HG02571 (cell line): ENCODE data around the gene RHBDL1.
"Not testable (repeated sequence)": the region's sequence is repeated elsewhere in the genome, so short reads cannot be mapped to it uniquely, and the experiment has no call there.

Experiments used
- ATAC-seq: cut with Tn5 transposase; IDR thresholded peaks from one replicate; pipeline ENCODE4 v1.9.1; 2021; ENCODE audit warnings: mild to moderate bottlenecking, moderate library complexity; ENCODE audit not compliant: unreplicated experiment

The RHBDL1 gene

DNA sequence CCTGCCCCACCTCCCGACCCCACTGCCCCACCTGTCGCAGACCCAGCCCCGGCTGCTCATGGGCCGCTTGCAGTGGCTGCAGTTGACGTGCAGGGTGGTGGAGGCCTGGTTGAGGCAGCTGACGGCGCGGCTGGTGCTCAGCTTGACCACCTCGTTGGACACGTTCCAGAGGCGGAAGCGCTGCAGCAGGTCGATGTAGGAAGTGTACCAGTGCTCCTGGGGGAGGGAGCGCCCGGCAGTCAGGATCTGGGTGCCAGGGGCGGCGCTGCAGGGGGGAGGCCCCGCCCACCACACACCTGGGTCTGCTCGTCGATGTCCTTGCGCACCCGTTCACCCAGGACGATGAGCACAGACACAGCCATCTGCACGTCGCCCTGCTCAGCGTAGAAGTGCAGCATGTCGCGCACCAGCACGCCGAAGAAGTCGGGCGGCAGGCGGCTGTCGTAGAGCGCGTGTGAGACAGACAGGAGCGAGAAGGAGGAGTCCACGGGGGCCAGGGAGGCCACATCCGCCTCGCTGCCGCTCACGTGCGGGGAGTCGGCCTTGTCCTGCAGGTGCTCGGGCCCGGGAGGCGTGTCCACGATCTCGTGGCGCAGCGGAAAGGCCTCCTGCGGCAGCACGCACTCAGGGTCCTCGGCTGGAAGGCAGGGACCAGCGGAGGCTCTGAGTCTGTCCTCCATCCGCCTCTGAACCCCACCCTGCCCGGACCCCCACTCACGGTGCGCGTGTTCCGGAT is 9.7 kb downstream of the RHBDL1 start:
- no peak for ATAC-seq

DNA sequence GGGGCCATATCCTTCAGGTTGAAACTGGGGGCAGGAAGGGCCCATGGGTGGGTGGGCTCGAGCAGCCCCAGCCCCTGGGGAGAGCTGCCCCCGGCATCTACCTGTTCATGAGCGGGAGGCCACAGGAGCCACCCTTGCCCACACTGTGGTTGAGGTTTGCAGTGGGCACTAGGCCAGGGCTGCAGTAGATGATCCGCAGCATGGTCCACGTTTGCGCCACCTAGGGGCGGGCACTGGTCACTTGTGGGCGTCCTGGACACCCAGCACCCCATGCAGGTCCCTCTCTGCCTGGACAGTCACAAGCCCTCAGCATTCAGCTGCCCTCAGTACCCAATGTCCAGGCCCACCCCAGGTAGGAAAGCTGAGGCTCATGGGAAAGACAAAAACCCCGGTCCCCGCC is 10.5 kb downstream of the RHBDL1 start:
- no peak for ATAC-seq

DNA sequence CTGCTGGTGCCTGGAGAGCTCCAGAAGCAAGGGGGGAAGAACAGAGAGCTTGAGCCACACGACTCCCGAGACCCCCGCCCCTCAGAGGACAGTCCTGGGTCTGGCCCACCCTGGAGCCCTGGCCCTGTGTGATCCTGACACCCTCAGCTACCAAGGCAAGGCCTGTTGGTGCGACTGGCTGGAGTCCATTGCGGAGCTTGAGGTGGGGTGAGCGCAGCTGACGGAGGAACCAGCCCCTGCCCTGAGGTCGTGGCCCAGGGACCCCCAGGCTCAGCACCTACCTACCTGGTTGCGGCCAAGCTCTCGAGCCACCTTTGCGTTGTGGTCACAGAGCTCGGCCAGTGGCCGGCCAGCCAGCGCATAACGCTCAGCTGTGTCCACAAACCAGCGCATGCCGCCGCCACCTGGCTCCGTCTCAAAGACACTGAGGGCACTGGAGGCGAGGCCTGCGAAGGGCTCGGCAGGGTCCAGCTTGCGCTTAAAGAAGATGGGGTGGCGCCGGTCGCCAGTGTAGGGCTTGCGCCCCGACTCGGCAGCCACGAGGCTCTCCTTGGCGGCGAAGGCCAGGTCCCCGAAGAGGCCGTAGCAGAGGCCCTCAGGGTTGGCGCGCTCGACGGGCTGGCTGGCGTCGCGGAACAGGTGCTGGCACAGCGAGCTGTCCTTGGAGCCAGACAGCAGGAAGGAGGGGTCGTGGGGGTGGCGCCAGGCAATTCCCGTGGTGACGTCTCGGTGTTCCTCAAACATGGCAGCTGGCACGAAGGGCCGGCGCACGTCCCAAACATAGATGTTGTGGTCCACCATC is 11.2 kb downstream of the RHBDL1 start:
- no peak for ATAC-seq

DNA sequence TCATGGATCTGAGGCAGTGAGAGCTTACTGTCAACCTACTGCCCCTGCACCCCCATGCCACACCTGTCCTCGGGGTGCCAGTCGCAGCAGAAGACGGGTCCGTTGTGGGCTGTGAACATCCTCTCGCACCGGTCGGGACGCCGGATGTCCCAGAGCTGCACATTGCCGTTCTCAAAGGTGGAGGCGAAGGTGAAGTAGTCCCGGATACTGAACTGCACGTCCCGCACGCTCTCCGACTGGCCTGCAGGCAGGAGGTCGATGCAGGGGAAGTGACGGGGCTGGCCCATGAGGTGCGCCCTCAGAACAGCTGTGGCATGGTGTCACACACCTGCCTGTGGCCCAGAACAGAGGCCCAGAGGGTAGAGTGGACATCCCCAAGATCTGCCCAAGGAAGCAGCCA is 12.0 kb downstream of the RHBDL1 start:
- ATAC-seq = no peak

DNA sequence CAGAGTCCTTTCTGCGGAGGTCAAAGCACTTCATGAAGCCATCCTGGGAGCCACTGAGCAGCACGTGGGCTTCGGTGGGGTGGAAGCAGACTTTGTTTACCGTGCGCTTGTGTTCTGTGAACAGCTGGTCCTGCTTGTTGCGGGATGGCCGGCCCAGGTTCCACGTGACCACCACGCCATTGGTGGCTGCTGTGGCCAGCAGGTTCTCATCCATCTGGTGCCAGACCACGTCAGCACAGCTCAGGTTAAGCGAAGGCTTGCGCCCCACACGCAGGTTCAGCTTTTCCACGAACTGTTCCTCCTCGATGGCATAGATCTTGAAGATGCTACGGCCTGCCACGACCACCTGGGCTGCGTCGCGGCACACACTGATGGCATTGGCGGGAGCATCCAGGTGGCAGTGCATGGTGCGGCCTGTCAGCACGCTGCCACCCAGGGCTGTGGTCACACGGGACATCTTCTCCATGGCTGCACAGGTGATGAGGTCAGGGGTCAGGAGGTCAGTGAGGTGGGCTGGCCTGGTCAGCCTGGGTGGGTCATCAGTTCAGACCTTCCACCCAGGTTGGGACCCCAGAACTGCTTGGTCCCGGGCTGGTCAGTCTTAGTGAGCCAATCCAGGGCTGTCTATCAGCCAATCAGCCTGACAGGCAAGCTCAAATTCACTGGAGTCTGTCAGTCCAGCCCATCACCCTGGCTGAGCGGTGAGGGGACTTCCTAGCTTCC is 13.9 kb downstream of the RHBDL1 start:
- ATAC-seq = no peak

DNA sequence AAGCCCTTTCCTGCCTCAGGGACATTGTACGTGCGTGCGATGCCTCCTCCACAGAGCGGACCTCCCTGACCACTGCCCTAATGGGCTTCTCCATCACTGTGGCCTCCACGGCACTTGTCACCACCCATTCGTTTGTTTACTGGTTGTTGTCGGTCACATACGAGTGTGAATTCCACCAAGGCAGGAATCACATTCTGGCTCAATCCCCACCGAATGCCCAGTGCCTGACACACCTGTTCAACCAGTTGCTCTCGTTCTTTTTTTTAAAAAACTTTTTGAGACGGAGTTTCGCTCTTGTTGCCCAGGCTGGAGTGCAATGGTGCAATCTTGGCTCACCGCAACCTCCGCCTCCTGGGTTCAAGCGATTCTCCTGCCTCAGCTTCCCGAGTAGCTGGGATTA is 15.8 kb downstream of the RHBDL1 start:
- ATAC-seq = not testable (repeated sequence)

DNA sequence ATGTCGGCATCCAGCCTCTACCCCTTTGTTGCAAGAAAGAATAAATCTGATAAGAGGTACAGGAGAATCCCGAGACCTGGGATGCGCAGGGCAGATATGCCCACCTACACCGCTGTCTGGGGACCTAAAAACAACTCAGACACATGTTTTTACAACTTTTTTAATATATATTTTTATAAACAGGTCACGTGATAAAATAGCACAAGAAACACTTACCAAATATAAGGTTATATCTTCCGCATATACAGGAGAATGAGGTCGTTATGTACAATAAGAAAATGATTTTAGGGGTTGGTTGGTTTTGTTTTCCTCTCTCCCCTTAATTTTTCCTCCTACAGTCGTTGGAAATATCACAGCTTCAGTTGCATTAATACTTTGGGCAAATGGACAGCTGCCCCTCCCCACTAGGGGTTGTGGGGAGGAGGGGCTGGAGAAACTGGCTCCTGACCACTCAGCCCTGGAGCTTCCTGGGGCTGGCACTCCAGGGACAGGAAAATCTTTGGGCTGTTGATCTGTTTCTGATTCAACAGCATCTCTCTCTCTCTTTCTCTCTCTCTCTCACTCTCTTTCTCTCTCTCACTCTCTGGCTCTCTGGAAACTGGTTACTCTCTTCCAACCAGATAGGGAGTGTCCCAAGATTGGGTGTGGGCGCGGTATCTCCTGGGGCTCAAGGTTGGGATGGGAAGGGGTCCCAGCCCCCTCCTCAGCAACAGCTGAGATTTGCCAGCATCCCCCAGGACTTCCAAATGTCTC is 17.1 kb downstream of the RHBDL1 start:
- ATAC-seq = no peak

DNA sequence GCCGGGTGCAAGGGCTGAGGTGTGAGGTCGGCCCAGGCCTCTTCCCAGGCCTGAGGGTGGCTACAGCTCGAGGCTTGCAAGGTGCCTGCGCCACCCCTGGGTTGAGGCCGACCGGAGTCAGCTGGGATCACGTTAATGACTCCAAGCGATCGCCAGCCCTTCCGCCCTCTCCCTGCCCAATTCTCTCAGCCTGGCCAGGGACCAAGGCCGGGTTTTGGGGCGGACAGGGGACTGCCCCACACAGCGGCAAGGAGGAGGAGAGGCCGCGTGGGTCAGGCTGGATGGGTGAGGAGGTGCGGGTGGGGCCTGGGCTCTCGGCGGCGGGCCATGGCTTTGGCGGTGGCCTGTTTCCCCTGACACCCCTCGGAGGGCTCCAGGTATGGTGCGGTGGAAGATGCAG is 17.9 kb downstream of the RHBDL1 start:
- no peak for ATAC-seq

DNA sequence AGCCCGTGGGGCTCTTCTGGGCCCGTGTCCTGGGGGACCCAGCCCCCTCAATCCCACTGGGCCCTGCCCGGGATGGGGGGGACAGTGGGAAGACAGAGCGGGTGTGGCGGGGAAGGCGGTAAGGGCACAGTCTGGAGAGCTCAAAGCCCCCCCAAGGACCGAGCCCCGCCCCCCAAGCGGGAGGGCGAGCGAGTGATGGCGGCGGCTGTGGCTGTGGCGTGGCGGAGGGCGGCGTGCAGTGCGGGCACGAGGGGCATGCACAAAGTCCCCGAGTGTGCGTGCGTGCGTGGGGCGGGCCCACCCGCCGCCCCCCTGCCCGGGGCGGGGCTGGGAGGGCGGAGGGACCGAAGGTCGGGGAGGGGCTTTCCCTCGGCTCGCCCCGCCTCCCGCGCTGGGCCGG is 18.3 kb downstream of the RHBDL1 start:
- ATAC-seq = no peak

DNA sequence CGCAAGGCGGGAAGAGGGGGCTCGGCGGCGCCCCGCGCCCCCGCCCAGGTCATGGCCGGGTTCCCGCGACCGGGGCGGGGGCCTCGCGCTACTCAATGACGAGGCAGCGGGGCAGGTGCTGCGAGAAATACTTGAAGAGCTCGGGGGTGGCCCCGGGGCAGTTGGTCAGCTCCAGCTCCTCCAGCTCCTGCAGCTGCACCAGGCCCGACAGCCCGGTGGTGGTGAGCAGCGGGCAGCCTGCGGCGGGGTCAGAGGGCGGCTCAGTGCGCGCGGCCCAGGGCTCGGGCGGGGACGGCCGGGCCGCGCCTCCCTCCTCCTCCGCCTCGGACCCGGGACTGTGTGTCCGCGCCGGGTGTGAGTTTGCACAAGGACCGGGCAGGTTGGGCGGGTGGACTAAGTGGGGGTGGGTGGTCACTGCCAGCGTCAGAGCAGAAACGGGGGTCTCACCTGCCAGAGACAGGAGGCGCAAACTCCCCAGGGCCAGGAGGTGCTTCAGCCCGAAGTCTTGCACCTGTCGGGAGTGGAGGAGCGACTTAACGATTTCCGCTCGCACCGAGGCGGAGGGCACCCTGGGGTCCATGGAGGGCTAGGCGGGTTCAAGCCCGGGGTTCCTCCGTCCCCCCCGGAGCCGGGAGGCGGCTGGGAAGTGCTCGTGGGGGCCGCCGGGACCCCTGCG is 18.9 kb downstream of the RHBDL1 start:
- ATAC-seq = no peak

DNA sequence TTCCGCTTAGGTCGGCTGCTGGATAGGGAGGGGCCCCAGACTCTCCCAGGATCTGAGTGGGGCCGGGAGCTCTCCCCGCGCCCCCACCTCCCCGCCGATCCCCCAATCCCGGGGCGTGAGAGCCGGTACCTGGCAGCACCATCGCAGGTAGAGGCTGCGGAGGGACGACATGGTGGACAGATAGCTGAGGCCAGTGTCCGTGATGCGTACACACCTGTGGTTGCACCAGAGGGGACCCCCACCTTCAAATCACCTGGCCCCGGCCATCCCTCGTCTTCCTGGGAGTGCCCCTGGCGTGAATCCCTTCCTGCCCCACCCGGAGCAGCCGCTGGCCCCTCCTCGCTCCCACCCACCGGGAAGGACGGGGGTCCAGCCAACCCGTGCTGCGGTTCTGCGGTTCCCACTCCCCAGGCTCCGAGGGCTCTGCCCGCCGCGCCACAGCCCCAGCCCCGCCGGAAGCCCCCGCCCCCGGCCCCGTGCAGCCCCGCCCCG is 19.4 kb downstream of the RHBDL1 start:
- ATAC-seq = no peak

DNA sequence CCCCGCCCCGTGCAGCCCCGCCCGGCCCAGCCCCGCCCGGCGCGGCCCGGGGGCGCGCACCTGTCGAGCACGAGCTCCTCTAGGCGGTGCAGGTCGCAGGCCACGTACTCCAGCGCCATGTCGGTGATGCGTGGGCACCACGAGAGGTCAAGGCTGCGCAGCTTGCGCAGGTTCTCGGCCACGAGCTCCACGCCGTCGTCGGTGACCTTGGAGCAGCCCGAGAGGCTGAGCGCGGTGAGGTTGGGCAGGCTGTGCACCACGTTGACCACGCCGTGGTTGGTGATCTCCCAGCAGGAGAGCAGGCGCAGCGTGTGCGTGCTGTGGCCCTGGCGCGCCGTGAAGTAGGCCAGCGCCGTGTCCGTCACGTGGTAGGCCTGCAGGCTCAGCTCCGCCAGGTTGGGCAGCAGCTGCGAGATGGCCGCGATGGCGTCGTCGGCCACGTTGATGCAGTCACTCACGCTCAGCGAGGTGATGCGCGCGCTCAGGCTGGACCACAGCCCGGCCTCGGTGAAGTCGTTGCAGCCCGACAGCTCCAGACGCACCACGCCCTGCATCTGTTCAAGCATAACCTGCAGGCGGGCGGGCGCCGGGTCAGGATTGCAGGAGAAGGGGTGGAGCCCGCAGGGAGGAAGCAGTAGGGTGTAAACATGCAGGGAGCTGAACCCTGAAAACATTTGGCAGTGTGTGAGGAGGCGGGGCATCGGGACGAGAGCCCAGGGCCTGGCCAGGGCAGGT is 20.1 kb downstream of the RHBDL1 start:
- ATAC-seq = no peak

DNA sequence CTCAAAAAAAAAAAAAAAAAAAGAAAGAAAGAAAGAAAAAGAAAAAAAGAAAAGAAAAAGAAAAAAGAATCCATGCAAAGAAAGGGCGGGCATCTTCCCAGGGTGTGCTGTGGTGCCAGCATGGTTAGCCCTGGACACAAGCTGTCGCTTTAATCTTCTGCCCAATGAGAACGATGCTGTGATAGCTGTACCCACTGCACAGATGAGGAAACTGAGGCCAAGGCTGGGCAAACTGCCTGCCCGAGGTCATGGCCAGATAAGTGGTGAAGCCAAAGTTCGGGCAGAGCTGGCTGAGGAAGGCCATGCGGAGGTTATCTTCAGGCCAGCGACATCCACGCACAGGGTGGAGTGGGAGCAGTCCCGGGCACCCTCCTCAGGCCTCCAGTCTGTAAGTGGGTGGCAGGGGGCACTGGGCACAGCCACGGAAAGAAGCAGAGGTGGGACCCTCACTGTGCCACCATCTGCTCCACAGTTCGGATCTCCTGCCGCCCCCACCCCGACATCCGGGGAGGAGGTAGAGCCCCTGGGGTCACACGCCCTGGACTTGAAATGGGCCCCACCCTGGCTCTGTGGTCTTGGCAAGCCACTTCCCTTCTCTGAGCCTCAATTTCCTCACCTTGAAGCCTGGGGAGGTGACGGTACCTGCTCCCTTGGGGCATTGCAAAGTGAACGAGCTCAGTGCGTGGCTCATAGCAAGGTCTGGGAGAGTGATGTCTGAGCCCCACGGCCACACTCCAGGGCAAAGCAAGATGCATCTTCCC is 23.6 kb downstream of the RHBDL1 start:
- no peak for ATAC-seq

DNA sequence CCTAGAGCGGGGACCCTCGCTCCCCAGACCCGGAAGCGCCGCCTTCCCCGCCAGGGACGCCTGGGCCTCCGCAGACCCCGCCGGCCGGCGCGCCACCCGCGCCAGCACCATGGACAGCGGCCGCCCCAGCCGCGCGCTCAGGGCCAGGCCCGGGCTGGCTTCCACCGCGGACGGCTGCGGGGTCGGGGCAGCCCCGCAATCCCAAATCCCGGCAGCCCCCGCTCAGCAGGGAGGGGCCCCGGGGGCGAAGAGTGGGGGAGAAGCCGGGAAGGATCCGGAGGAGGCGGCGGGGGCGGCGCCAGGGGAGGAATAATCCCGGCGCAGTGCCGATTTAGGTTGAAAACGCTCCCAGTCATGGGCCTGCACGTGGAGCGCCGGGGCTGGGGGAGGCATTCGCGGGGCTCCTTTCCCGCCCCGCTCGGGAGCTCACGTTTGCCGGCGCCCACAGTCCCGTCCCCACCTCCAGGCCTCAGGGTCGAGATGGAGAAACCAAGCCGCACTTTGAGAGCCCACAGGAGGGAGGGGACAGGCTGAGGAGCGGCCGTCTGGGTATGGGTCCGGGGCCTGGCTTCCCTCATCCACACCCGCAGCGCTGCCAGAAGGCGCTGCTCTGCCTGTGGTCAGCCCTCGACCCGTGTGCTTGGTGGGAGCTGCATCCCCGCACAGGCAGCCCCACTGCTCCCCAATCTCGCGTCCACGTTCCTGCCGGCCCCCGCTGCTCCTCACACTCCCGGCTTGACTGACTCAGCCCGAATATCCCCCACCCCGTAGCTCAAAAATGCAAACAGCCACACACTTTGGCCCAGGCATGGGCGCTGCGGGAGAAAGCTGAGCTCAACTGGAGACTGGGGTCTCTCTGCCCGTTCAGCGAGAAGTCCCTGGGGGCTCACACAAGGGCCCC is 25.5 kb downstream of the RHBDL1 start:
- no peak for ATAC-seq

DNA sequence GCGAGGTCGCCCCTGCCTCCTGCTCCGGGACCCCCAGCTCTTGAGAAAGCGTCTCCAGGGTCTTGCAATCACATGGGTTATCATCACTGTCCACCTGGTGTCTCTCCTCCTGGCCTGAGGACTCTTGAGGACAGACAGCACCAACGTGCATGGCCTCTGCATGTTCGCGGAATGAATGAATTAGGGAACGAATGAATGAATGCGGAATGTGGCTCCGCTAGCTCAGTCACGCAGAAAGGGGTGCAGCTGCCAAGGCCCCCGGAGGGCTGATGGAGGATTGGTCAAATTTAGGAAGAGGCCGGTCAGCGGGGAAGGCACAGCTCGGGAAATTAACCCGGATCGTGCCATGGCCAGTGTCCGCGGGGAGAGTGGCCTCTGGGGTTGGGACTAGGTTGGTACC is 26.9 kb downstream of the RHBDL1 start:
- ATAC-seq = no peak

DNA sequence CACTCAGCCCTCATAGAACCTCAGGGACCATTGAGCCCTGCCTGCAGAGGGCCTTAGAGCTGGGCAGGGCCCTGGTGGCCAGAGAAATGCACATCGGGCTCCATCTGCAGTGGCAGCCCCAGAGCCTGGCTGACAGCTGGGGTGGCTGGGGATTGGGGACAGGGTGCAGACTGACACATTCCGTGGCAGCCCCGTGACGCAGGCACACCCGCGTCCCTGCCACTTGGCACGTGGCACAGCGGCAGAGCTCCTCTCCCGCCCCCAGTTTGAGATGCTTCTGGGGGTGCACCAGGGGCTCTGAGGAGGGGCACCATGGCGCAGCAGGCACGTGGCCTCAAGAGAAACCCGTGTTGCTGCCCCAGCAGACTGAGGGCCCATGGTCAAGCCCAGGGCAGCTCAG is 27.9 kb downstream of the RHBDL1 start:
- no peak for ATAC-seq

DNA sequence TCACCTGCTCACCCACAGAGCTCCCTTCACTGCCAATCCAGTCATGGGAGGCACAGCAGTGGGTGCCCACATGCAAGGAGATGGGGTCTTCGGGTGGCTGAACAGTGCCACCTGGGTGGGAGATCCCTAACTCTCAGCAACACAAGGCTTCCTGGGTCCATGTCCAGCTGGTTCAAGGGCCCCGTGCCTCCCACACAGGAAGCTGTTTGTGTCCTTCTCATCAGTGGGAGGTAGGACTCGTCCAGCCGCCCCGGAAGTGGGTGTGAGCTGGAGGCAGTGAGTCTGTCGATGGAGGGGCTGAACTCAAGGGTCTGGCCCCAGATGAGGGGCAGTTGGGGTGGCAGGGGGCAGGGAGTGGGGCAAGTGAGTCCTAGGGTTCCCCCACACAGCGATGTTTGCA is 28.6 kb downstream of the RHBDL1 start:
- ATAC-seq = no peak
